ENCODE data around the gene ALOX12B. TPM values are rescaled to one million over a fixed set of nuclear protein-coding genes. Genes with fewer than 3 reads are reported as not detected.

The ALOX12B gene
- total and polyA plus RNA-seq, 4 donors: not detected

GRCh38 chr17:8066841-8067775, 20.4 kb downstream of the ALOX12B start:
- WGBS: 45% methylated on average over 15 of the region's 15 CpGs
- Histone ChIP-seq H3K9me3 (ENCODE audit: control insufficient read depth in 4 of 4, low read length in 3 of 4) (no peaks in the 10 kb centered on the region), H3K9ac (ENCODE audit: low read depth in 1 of 2, low read length in 2 of 2) (no peak overlapping the region), H3K27ac (ENCODE audit: low read depth in 1 of 2, low read length in 2 of 2) (no peak overlapping the region), H3K4me3 (ENCODE audit: low read depth in 1 of 3, low read length in 3 of 3) (no peak overlapping the region), H3K36me3 (ENCODE audit: control insufficient read depth in 4 of 4, insufficient read depth in 3 of 4, low read depth in 1 of 4, low read length in 3 of 4) (no peaks in the 10 kb centered on the region), H3K4me1 (ENCODE audit: control insufficient read depth in 4 of 4, insufficient read depth in 4 of 4, low read length in 3 of 4) (peaks cover 0 to 6% (median 3%) of the 10 kb centered on the region in 4 donors), H3K27me3 (ENCODE audit: control insufficient read depth in 4 of 4, insufficient read depth in 4 of 4, low read length in 3 of 4) (peaks cover 4 to 46% (median 4%) of the 10 kb centered on the region in 4 donors)
- TF ChIP-seq FOXA2 (IDR thresholded peaks at IDR 0.05) (no peak), FOXA1 (IDR thresholded peaks at IDR 0.05) (no peak)
- no peak for DNase-seq (ENCODE audit: low spot score)

DNA sequence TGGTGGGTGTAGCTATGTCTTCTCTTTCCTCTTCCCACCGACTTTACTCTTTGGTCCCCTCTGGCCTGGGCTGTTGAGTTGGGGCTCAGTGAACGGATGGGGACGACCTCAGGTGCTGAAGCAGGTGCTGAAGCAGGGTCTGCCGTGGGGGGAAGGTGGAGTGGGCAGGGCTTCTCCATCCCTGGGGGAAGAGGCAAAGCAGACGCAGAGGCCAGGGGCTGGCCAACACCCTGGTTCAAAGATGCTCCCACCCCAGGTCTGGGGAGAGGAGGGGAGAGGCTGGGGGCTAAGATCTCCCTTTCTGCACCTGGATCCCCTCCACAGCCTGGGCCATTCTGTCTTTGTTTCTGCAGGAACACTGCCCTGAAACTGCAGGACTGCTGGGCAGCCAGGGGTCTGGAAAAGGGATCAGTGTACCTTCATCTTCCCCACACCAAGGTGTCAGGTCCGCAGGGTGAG, 22.9 kb downstream of the ALOX12B start:
- Histone ChIP-seq H3K27me3 (ENCODE audit: control insufficient read depth in 4 of 4, insufficient read depth in 4 of 4, low read length in 3 of 4) (peaks cover 0 to 38% (median 4%) of the 10 kb centered on the region in 4 donors), H3K36me3 (ENCODE audit: control insufficient read depth in 4 of 4, insufficient read depth in 3 of 4, low read depth in 1 of 4, low read length in 3 of 4) (no peaks in the 10 kb centered on the region), H3K4me1 (ENCODE audit: control insufficient read depth in 4 of 4, insufficient read depth in 4 of 4, low read length in 3 of 4) (peaks cover 3 to 5% (median 3%) of the 10 kb centered on the region in 4 donors), H3K9me3 (ENCODE audit: control insufficient read depth in 4 of 4, low read length in 3 of 4) (no peaks in the 10 kb centered on the region), H3K4me3 (ENCODE audit: low read depth in 1 of 3, low read length in 3 of 3) (no peak overlapping the region), H3K27ac (ENCODE audit: low read depth in 1 of 2, low read length in 2 of 2) (no peak overlapping the region), H3K9ac (ENCODE audit: low read depth in 1 of 2, low read length in 2 of 2) (no peak overlapping the region)
- DNase-seq (ENCODE audit: low spot score): no peak
- TF ChIP-seq YY1 (IDR thresholded peaks at IDR 0.05) (no peak), EGR1 (IDR thresholded peaks at IDR 0.05; ENCODE audit: low read depth in 2 of 2) (no peak), HNF4A (conservative IDR thresholded peaks at IDR 0.05) (no peak)
- 54% methylated on average over 6 of the region's 6 CpGs for WGBS

DNA sequence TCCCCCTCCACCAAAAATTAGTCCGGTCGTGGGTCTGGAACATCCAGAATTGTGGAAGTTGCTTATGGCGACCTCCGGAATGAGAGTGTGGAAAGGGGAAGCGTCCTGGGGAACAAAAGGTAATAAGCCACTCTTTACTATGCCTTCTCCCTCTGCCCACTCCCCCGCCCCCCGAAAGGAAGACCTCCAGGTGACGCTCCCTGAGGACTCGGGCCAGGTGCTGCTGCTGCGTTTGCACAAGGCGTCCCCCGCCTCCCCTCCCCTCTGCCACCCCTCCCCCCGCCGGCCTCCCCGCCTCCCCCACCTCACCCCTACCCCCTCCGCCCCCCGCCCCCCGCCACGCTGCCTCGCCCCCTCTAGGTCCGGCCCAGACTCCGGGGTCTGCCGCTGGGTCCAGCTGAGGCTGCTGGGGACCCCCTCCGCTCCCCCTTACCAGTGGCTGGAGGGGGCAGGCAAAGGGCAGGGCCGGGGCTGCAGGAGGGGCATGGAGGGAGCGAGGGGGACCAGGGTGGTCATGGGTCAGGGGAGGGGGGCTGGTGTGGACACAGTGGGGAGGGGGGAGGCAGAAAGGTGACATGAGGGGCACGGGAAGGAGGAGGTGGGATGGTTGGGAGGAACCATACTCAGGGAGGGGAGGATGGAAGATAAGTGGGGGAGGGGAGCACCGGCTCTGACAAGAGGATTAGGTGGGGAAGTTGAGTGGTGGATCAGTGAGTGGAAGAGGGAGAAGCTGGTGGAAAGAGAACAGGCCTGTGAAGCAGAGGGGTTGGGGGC, 23.6 kb downstream of the ALOX12B start:
- H3K9ac ChIP-seq (ENCODE audit: low read depth in 1 of 2, low read length in 2 of 2): no peak overlapping the region
- H3K4me1 ChIP-seq (ENCODE audit: control insufficient read depth in 4 of 4, insufficient read depth in 4 of 4, low read length in 3 of 4): peaks cover 0 to 8% (median 5%) of the 10 kb centered on the region in 4 donors
- TF ChIP-seq RXRA (IDR thresholded peaks at IDR 0.05) (no peak), JUND (IDR thresholded peaks at IDR 0.05) (no peak)
- TF ChIP-seq, protein P1, sequence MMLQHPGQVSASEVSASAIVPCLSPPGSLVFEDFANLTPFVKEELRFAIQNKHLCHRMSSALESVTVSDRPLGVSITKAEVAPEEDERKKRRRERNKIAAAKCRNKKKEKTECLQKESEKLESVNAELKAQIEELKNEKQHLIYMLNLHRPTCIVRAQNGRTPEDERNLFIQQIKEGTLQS (IDR thresholded peaks at IDR 0.05): no peak
- no peak overlapping the region for H3K4me3 ChIP-seq (ENCODE audit: low read depth in 1 of 3, low read length in 3 of 3)
- peaks cover 0 to 38% (median 4%) of the 10 kb centered on the region in 4 donors for H3K27me3 ChIP-seq (ENCODE audit: control insufficient read depth in 4 of 4, insufficient read depth in 4 of 4, low read length in 3 of 4)
- H3K9me3 ChIP-seq (ENCODE audit: control insufficient read depth in 4 of 4, low read length in 3 of 4): no peaks in the 10 kb centered on the region
- H3K36me3 ChIP-seq (ENCODE audit: control insufficient read depth in 4 of 4, insufficient read depth in 3 of 4, low read depth in 1 of 4, low read length in 3 of 4): no peaks in the 10 kb centered on the region
- 30% methylated on average over 26 of the region's 28 CpGs for WGBS
- no peak for DNase-seq (ENCODE audit: low spot score)
- no peak overlapping the region for H3K27ac ChIP-seq (ENCODE audit: low read depth in 1 of 2, low read length in 2 of 2)

GRCh38 chr17:8062807-8063483, 24.6 kb downstream of the ALOX12B start:
- H3K9me3 ChIP-seq (ENCODE audit: control insufficient read depth in 4 of 4, low read length in 3 of 4): no peaks in the 10 kb centered on the region
- no peak for TF ChIP-seq RXRA (IDR thresholded peaks at IDR 0.05)
- no peak for TF ChIP-seq HNF4A (conservative IDR thresholded peaks at IDR 0.05)
- peak overlapping the region in 1 of 3 donors; percentile 8 for H3K4me3 ChIP-seq (ENCODE audit: low read depth in 1 of 3, low read length in 3 of 3)
- H3K9ac ChIP-seq (ENCODE audit: low read depth in 1 of 2, low read length in 2 of 2): no peak overlapping the region
- no peak overlapping the region for H3K27ac ChIP-seq (ENCODE audit: low read depth in 1 of 2, low read length in 2 of 2)
- peaks cover 0 to 14% (median 12%) of the 10 kb centered on the region in 4 donors for H3K4me1 ChIP-seq (ENCODE audit: control insufficient read depth in 4 of 4, insufficient read depth in 4 of 4, low read length in 3 of 4)
- H3K36me3 ChIP-seq (ENCODE audit: control insufficient read depth in 4 of 4, insufficient read depth in 3 of 4, low read depth in 1 of 4, low read length in 3 of 4): no peaks in the 10 kb centered on the region
- WGBS: 45% methylated on average over 15 of the region's 15 CpGs
- DNase-seq (ENCODE audit: low spot score): no peak
- H3K27me3 ChIP-seq (ENCODE audit: control insufficient read depth in 4 of 4, insufficient read depth in 4 of 4, low read length in 3 of 4): peaks cover 0 to 38% (median 4%) of the 10 kb centered on the region in 4 donors

All from liver (tissue), 9 donors.